Activated T-cell treated with anti-CD3 and anti-CD28 coated beads for 24 hours (primary cell): ENCODE results near the gene CUBN.
"Not testable (repeated sequence)": the region's sequence is repeated elsewhere in the genome, so short reads cannot be mapped to it uniquely, and the experiment has no call there.

Experiments used
- DNase-seq: peaks from one replicate; pipeline ENCODE4 v3.0.0-alpha.2; 2020; ENCODE audit warnings: low read depth

CUBN gene

DNA sequence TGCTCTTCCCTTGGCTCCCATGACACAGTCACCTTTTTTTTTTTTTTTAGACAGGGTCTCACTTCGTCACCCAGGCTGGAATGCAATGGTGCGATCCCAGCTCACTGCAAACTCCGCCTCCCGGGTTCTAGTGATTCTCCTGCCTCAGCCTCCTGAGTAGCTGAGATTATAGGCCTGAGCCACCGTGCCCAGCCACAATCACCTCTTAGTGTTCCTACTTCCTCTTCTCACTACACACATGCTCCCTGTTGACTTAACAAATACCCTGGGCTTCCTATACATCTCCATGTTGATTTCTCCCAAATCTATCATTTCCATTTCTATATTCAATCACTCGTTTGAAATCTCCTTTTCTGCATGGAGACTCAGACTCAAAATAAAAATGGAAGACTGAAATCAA is 91.7 kb downstream of the CUBN start:
- no peak for DNase-seq

DNA sequence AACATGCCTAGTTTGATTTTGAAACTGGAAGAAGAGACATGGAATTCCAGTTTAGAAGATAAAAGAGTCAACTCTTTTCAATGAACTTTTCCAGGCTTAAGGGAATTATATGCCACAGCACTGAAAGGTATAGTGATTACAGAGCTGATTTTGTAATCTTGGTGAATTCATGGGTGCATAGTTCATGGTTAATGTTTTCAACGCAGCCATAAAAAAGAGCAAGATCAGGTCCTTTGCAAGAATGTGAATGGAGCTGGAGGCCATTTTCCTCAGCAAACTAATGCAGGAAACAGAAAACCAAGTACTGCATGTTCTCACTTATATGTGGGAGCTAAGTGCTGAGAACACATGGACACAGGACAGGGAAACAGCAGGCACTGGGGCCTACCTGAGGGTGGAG is 94.2 kb downstream of the CUBN start:
- no peak for DNase-seq

DNA sequence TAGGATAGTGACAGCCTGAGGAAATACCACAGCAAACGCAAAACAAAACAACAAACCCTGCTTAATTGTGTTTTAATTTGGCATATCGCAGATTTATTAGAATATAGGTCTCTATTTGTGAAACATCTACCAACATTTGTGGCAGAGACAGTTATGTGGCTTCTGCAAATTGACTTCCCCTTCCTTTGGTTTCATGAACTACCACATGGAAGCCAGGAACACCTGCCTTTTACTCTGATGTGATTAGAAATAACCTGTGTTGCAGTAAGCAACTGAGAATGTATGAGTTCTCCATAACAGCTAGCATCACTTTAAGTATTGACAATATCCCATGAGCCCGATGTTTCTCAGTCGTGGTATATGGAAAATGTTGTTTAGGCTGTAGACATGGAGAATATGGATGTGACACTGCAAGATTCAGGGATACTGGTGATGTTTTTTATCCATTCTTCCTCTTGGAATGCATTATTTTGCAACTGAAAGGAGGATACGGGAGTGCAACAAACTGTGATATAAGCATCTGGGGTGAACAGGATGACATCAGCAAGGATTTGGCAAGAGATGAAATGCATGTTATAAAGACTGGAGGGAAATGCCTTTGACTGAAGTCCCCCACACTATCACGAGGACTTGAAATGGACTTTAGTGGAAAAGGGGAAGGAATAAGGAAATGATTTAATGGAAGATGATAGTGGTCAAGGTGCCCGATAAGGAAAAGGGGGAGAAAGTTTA is 95.9 kb downstream of the CUBN start:
- no peak for DNase-seq

DNA sequence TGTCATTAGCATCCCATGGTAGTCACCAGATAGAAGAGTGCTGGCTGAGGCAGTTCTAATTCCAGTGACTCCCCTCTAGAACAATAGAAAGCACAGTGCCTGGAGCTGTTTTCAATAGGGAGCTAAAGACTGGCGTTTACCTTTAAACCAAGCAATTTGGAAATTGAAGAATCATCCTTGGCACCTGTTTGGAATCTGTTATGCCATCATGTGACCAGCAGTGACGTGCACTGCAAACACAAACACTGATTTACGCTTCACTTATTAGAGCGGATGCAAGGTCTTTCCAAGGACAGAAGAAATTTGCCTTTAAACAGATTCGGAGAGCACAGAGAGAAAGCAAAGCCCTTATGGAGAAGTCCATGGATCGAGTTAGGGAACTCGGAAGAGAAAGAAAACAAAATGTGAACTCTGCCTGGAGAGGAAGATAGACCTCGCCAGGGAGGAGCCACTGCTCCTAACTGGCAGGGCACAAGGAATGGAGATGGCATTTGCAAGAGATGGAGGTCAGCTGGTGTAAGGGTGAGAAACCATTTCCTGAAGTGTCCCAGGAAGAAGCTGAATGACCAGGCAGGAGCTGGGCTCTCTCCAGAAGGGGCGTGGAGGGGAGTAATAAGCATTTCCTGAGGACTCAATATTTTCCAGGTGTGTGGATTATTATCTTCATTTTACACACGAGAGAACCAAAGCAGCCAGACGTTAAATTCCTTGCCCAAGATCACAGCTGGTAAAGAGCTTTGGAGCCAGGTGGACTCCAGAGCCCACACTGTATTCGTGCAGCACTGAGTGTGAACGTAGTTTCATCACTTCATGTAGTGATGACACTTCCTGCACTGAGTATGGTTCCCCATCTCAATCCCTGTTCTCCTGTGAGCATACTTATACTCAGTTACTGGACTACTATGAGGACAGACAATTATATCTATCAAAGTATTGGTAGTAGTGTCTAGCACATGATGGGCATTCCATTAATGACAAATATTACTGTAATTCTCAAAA is 97.7 kb downstream of the CUBN start:
- no peak for DNase-seq

DNA sequence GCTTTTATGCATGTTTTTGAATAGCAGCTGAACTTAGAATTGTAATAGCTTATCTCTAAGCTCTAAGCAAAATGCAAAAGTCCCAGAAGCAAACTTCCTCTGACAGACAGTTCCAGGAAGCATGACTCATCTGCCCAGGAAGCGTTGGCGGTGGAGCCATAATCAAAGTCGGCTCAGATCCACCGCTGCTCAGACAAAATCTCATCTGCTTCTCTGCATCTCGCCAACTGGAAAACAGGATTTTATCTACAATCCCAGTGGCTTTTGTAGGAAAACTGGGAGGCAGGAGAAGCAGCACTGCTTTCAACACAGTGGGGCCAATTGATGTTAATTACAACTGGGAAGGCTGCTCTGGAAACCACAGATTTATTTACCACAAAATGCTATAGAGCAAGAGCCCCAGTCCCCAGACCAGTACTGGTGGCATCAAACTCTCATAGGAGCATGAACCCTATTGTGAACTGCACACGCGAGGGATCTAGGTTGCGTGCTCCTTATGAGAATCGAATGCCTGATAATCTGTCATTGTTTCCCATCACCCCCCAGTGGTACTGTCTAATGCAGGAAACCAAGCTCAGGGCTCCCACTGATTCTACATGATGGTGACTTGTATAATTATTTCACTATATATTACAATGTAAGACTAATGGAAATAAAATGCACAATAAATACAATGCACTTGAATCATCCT is 99.9 kb downstream of the CUBN start:
- DNase-seq, result peak; percentile 79

DNA sequence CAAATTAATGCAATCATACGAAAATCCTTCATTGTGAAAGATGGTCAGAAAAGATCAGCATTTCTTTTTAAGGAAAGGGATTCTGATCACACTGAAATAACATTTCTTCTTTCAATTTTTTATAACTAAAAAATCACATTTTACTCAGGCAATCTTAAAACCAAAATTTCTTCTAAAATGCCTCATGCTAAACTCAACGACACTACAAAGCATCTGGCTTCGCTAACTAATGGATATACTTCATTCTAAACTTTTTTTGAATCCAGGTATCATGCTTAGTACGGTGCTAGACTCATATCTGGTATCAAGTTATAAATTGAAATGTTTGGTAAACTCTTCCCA is 100.4 kb downstream of the CUBN start:
- no peak for DNase-seq

DNA sequence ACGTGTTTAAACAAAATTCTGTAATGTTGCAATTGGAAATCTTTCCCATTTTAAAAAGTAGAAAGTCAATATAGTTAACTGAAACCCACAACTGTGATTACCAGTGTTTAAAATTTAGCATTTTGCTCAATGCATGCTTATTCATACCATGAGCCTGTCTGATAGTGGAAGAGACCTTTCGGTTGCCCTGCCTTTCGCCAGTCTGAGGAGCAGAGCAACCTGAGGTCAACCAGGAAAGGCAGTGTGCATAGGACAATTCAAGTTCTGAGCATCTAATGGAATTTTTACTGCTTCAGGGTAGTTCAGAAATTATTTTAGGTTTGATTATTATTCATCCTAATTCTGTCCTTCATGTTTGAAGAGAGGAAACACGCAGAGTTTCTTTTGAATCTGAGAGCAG is 100.8 kb downstream of the CUBN start:
- no peak for DNase-seq

DNA sequence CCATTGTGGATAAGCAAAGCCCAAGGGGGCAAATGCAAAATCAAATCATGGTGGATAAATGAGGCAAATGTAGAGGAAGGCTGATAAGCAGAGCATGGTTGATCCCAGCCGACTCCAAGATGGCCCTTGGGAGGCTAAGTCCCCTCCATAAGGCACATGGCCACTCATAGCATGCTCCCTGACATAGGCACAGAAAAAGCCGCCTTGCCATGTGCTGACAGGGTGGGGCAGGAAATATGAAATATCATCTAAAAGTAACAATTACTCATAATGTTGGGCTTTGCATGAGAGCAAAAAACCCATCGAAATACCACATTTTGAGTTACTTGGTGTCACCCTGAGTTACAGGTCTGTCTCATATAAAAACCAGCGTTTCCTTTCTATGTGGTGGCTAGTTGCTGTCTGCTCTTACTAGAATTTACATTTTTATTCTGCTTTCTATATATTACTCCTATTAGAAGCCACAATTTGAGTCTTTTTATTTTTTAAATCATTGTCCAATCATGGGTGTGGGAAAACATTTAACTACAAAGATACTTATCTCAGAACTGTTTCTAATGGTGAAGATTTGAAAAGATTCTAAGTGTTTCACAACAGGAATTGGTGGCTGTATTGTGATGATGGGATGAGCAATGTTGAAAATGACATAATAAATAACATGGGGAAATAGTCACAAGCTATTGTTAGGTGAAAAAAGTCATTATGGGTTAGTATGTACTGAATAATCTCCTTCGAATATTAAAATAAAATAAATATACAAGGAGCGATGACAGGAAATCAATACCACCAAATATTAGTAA is 102.7 kb downstream of the CUBN start:
- peak; percentile 63 for DNase-seq

DNA sequence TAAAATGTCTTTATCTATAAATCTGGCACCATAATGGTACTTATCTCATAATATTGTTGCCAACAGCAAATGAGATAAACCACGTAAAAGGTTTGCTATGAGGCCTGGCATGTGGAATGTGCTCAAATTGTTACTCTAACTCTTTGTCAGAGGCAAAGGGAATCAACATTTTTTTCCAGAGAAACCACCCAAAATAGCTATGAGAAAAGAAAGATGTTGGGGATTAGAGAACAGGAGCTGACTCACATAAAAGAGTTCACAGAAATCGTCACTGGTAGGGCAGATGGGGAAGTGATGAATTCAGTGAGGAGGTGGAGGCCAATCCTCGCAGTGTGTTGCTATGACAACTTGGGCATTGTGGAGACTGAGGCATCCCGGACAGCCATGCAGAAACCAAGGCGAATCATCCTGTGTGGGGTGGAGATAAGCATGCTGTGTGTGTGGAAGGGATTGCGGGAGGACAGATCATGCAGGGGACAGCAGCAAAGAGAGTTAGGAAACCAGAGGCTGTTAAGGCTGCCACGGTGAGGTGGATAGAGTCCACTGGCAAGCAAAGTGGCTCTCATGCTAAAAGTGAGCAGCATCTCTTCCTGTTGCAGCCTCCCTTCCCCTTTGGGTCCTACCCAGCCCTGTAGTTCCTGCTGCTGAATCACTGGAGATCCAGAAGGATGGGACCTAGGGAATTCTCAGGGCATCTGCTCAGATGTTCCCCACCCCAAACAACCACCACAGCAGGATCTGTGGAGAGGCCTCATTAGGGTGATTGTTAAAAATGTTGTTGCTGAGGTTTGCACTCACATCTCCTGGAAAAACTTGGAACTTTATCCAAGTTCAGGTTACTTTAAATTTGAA is 103.9 kb downstream of the CUBN start:
- peak; percentile 78 for DNase-seq

DNA sequence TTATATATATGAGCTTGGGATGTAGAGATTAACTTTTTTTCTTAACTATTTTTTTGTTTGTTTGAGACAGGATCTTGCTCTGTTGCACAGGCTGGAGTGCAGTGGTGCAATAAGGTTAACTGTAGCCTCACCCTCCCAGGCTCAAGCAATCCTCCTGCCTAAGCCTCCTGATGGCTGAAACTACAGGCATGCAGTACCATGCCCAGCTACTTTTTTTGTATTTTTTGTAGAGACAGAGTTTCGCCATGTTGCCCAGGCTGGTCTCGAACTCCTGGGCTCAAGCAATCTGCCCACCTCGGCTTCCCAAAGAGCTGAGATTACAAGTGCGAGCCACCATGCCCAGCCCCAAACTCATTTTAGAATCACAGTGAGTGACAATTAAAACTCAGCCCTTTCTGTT is 105.2 kb downstream of the CUBN start:
- DNase-seq, result no peak

DNA sequence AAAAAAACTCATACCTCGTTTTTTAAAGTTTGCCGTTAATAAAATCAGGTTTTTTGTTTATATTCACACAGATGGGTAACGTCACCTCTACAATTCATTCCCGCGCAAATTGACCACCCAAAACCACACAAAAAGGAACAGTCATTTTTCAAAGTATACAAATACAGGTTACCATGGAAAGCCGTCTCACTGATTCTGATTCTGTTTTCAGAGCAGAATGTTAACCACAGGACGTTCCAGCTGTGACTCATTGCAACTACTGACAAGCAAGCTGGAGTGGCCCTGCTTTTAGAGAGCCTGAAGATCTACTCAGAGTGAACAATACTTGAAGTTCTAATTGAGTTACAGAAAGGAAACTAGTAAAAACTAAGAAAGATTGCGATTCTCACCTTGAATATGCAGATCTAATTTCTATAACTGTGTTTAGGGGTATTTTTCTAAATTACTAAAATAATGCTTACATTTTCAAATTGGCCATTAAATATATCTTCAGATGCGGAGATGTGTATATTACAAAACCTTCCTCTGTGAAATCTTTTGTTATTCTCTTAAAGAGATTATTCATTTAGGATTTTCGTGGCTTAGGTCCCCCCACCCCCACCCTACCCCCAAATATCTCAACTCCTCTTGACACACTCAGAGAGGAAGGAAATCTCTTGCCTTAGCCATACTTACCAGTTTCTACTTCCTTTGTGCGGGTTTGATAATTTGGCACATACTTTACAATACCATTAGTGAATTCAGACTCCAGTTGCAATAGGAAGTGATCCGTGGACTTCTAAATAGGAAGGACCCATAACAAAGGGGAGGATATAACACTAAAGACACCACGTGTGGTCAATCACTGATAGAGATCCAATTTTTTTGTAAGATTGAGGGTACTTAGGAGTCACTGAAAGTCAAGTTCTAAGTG is 106.0 kb downstream of the CUBN start:
- peak; percentile 75 for DNase-seq

DNA sequence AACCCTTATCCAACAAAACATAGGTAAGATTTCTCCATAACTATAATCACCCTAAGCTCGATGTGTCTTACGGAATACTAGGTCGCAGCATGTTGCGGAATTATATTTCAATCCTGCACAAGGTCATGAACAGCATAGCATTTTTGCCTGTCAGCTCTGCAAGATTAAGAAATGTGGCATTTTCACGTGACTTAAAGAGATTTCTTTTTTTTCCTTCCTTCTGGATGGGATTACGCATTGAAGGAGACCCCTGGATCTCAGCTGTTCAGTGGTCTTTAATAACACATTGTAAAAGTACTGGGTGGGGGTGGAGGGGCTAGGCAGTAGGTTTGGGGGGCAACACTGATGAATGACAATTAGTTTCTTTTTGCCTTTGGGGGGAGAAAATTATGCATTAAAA is 106.7 kb downstream of the CUBN start:
- no peak for DNase-seq

DNA sequence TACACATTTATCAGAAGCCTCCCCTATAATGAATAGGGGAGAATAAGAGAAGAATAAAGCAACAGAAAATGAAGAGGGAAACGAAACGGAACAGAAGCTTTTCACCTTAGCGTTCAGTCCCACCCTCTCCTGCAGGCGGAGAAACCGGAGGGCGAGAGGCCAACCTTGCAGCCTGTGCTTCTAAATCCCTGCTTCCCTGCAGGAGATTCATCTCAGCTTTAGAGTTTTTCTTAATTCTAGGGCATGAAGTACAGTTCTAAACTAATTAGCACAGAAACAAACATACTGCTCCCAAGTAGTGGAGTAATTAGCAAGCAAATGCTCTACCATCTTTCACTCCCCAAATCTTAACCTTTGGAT is 107.2 kb downstream of the CUBN start:
- DNase-seq, result no peak

DNA sequence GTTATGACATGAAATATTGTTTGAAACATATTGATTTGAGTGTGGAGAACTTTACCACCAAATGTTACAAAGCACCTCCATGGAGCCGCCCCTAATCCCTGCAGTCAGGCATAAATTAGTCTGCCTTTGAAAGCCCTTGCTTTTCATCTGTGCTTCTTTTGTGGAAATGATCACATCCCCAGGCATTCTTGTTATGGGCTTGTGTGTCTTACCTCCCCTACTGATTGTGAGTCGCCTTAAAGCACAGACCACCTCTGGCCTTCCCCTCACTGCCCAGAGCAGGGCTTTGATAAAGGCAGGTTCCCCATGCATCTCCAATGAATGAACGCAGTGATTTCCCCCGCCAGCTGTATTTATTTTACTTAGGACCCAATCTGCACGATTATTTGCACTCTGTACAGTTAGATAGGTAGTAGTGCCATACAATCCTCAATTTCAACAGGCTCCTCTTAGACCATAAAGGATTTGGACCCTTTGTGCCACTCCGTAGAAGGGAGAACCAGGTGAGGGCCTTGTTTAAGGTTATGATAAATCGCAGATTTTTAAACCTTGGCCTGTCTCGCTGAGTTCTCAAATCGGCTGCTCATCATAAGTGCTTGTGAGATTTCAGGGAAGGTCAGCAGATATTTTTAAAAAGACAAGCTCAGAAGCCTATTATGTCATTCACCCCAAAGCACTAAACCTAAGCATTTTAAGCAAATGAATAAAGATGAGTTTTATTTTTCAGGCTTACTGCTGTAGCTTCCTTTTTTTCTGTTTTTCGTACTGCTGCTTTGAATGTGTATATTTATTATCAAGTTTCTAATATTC is 107.8 kb downstream of the CUBN start:
- no peak for DNase-seq

DNA sequence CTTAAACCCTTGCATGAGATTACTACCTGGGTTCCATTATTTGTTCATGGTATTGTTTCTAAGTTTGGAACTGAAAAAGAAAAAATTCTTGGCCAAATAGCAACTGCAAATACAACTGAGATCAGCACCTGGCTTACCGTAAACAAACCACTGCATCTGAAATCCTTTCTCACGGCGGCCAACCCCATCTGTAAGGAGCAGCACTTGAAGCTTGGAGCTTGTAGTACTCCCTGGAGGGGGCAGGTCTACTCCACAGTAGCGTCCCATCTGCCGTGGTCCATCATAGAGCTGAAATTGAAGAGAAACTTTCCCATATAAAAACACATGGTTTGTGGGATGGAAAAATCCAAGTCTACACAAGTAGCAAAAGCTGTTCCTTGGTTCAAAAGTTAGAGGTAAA is 109.9 kb downstream of the CUBN start:
- no peak for DNase-seq

DNA sequence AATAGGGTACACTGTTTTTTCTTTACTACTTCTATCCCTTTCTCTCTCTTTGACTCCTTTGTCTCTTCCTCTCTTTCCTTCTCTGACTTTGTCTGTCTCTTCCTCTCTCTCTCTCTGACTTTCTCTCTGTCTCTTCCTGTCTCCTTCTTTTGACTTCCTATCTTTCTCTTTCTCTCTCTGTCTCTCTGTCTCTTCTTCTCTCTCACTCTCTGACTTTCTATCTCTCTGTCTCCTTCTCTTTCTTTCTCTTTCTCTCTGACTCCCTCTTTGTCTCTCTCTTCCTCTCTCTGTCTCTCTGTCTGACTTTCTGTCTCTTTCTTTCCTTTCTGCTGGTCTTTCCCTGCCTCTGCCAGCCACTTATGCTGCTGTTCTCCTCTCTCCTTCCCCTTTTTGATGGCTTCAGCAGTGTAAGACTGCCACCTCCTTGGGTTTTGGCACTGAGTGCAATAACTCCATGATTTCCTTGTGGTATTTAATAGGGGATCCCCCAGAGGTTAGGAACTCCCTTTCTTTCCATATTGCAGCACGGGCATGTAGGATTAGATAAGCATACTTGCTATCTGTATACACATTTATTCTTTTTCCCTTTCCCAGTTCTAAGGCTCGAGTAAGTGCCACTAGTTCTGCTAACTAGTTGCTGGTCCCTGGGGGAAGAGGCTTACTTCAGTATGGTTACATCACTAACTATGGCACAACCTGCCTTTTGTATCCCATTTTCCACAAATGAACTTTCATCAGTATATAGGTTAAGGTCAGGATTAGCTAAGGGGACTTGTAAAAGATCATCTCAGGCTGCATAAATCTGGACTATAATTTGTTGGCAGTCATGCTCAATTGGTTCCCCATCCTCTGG is 116.3 kb downstream of the CUBN start:
- not testable (repeated sequence) for DNase-seq

DNA sequence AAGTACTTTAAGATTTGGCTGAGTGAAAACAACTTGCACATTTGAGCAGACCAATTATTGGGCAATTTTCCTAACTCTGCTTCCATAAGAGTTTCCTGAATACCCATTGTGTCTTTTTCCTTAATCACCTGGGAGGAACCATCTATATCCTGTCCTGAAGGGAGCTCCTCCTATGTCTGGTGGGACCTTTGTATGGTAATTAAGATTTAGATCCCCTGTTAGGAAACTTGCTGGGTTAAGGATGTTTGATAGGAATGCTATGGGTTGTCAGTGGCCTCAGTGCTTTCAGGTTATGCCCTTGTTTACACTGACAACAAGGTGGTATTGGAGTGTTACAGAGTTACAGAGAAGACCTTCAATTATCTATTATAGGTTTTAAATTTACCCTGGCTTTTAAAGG is 116.9 kb downstream of the CUBN start:
- DNase-seq, result not testable (repeated sequence)
